ENCODE results near the gene ERC2.

DNA sequence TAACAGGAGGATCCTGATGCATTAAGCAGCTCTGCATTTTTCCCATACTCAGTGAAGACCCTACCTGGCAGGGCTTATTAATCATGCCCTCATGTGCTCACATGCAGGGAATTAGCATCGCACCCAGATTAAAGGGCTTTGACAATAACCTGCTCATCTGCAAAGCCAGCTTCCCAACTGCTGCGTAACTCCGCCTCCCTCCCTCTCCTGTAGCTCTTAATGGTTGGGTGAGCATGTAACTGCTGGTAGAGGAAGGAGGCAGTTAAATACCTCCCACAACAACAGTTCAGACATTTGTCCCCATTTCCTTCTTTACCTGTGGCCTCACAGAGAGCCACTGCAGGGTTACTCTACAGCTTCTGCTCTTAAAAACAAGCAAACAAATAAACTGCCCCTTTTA, 777.5 kb downstream of the ERC2 start:
- no peak for TF ChIP-seq CTCF (IDR thresholded peaks at IDR 0.05; ENCODE audit: low read length)
- no peak for TF ChIP-seq EZH2 (IDR thresholded peaks at IDR 0.05; ENCODE audit: borderline replicate concordance, low read length)
